NCI-H128 (cell line): ENCODE results near the gene AFTPH.

Experiments
- DNase-seq: peaks from one replicate; lab custom pipeline; 2025; ENCODE audit not compliant: unreplicated experiment; lab: John Stamatoyannopoulos, UW

AFTPH gene, protein sequence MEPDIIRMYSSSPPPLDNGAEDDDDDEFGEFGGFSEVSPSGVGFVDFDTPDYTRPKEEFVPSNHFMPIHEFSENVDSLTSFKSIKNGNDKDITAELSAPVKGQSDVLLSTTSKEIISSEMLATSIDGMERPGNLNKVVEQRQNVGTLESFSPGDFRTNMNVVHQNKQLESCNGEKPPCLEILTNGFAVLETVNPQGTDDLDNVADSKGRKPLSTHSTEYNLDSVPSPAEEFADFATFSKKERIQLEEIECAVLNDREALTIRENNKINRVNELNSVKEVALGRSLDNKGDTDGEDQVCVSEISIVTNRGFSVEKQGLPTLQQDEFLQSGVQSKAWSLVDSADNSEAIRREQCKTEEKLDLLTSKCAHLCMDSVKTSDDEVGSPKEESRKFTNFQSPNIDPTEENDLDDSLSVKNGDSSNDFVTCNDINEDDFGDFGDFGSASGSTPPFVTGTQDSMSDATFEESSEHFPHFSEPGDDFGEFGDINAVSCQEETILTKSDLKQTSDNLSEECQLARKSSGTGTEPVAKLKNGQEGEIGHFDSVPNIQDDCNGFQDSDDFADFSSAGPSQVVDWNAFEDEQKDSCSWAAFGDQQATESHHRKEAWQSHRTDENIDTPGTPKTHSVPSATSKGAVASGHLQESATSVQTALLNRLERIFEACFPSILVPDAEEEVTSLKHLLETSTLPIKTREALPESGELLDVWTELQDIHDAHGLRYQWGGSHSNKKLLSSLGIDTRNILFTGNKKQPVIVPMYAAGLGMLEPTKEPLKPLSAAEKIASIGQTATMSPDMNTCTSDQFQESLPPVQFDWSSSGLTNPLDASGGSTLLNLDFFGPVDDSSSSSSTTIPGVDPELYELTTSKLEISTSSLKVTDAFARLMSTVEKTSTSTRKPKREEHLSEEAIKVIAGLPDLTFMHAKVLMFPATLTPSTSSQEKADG

GRCh38 chr2:64523666-64524603, at the start of gene AFTPH:
AFTPH (plus strand) TSS chr2:64524328; CDS start chr2:64551475, 27,147 bp downstream.
- DNase-seq: peak; percentile 96

DNA sequence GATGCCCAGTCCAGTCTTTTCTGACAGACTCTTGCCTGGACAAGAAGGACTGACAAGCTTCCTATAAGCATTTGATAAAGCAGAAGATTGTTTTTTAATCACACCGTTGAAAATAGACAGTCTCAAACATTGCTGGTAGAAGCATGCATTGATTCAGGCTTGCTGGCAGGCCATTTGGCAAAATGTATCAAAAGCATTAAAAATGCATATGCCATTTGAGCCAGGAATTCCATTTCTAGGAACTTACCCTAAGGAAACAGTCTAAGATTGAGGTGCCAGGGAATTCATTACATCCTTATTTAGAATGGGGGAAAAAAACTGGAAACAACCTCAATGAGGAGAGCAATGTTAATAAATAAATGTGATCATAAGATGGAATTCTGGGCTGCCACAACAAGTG, 49.5 kb upstream of the AFTPH start:
- DNase-seq: no peak

- DNase-seq: no peak
Measured at GRCh38 chr2:64477037-64477436, 47.1 kb upstream of the AFTPH start.

- DNase-seq: no peak
Measured at GRCh38 chr2:64477979-64478378, 46.1 kb upstream of the AFTPH start.

DNA sequence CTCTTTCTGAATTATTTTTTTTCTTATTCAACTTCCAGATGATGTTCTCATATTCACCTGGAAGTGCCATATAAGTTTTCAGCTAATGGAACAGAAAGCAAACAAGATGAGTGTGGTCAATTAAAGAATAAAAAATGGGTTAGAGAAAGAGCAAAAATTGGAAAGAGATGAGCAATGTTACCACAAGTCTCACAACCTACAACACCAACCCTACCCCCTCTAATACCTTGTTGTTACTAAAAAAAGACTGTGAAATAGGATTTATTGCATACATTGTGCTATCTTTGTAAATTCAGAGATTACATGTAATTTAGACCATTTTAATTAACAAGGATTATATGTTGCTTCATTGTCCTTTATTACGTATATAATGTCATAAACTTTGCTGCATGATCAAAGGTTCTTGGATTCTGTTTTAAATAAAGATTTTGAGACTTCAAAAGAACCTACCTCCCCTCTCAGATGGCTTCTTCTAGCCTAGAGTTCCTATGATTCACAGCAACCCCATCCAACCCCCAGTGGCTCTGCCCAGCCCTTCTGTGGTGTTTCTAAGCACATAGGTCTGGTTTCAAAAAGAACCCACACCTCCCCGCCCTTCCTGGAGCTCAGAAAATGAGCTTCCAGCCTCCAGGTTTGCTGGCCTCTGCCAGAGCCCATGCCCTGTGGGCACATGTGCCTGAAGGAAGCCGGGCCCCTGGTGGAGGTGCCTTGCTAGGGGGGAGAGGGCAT, 45.5 kb upstream of the AFTPH start:
- no peak for DNase-seq

DNA sequence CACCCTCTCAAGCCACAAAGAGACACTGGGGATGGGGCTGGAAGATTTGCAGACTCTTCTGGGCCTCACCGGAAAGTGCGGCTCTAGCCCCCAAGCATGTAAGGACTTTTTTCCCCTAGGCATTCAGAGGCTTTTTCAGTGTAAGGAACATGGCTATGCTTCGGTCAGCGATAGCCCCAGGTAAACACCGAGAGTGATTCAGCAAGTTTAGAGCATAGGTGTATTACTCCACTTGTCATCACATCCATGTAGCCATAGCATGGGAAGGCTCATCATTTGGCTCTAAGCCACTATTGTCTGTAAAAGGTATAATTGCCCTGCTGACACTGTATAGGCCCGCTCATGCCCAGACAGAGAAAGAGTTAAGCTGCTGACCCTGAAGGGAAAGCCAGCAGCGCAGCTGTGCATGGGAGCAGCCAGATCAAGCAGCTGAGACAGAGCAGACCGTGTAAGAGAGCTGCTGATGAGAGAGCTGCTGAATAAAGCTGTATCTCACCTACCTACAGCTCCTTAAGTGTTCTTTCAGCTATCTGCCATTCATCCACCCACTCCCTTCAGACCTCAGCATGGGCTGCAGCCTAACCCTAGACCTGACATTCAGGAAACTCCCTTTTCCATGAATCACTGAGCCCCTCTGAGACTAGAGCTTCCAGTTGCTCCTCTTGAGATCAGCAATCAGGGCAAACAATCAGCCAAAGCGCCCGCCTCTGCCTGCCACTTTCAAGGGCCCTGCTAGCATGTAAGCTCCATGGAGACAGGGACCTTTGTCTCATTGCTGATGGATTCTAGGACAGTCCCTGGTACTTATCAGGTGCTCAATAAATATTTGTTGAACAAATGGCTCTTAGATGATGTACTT, 44.6 kb upstream of the AFTPH start:
- DNase-seq: no peak

DNA sequence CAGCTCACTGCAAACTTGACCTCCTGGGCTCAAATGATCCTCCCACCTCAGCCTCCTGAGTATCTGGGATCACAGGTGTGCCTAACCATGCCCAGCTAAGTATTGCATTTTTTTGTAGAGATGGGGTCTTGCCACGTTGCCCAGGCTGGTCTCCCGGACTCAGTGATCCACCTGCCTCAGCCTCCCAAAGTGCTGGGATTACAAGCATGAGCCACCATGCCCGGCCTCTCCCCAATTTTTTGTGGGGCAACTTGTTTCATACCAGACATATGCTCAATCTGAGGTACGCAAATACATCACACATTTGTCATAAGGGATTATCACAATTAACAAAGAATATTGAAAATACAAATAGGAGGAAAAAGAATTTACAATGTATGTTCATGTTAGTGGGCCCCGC, 42.5 kb upstream of the AFTPH start:
- DNase-seq: no peak

DNA sequence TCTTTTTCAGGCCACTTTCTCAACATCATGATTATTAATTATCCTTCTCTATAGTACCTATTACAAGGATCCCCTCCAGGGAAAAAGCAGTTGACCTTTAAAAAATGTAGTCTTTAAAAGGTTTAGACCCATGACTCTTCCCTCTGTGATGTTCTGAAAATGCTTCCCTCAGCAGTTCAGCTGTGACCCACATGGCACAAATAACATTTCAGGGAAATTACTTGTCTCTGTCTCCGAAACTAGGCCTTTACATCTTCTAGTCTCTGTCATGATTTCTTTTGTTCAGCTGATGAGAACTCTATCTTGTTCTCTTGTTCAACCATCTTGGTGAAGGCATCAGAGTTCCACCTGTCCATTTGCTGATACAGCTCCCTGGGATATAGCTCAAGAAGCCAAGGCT, 41.9 kb upstream of the AFTPH start:
- DNase-seq: no peak

DNA sequence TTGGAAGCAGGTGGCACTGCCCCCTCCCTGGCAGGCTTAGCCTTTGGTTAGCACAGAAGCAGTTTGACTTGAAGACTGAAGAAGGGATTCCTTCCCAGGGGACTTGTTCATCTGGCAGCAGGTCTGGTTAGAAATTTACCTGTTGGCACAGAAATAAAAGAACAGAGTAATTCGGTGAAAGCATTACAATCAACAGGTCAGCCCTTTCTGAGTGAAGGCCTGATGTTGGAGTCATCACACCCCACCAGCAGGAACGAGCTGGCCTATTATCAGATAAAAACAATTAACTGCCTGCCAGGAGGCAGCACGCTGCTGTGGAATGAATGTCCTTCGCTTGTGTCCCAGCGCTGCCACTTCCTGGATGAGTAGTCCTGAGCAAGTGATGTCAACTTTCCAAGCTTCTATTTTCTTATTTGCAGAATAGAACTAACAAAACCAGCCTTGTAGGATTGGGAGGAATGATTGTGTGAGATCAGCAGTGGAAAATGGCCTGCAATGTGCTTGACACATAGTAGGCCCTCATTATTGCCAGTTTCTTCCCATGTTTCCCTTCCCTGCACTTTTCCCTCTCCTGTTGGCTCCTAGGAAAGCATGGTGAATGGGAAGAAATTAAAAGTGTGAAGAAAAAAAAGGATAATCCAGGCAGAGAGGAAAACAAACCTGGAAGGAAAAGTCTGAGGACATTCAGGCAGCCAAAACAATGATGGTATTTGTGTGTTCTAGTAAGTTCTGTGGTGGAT, 41.2 kb upstream of the AFTPH start:
- no peak for DNase-seq

GRCh38 chr2:64485331-64485730, 38.8 kb upstream of the AFTPH start:
- DNase-seq: no peak

DNA sequence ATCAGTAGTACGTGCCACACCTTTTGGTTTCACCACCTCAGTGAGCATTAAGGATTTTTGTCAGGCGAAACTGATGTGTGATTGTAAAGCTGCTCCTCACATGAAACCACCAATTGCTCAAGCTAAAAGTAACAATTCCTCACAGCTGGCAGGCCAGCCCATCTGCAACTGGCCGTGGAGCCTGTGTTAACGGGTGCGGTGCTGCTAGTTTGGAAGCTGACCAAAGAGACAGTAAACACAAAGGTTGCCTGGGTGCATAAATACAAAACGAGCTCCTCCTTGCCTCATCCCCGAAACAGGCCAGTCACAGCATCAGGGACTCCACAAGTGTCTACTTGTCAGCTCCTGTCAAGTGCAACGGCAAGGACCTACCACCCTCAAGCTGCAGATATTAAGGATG, 38.2 kb upstream of the AFTPH start:
- no peak for DNase-seq

- no peak for DNase-seq
Measured at GRCh38 chr2:64487256-64488049, 36.7 kb upstream of the AFTPH start.

DNA sequence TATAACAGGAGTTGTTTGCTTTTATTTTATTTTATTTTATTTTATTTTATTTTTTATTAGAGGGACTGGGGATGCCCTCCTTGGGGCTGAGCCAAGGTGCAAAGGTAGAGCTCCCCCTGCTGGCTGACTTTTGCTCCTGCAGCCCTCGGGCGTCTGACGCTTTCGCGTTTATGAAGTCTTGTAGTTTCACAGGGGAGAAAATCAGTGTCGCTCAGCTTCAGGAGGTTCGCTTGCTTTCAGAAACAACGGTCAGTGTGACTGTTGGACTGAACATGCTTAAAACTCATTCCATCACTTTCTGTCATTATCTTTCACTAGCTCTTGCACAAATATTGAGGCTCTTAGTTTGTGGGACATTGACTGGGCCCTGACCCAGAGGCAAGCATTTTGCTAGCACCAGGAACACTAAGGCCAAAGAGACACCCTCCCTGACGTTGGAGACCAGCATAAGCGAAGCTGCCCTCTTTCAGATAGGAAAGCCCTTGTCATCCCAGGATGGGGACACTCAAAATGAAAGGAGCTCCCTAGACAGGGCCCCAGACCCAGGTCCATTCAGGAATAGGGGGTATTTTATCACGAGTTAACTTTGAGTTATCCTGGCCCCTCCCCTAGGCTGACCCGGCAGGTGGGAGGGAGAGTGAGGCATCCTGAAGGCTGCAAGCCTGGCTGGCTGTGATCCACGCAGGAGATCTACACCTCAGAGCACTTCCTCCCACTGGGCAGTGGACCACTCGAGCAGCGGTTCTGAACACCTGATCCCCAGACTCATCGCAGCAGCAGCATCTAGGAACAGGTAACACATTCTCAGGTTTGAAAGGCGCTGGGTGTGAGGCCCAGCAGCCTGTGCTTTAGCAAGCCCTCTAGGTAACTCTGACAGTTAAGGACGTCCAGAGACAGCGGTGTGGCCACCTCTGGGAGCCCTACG, 35.8 kb upstream of the AFTPH start:
- peak; percentile 6 for DNase-seq

- no peak for DNase-seq
Measured at GRCh38 chr2:64489081-64489751, 34.9 kb upstream of the AFTPH start.

- no peak for DNase-seq
Measured at GRCh38 chr2:64491426-64491825, 32.7 kb upstream of the AFTPH start.

DNA sequence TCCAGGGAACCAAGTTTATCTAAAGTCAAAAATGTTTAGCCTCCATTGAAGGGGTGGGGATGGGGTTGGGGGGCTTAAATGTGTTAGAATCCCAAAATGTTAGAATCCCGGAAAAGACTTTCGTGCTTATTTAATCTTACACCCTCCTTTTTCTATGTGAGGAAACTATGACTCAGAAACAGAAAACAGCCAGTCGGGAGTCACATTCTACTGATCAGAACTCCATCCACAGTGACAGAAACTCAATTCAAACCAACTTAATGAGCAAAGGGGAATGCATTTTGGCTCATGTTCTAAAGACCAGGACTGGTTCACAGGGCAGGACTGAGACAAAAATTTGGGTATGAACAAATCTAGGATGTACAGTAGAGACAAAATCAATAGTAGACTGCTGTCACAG, 31.9 kb upstream of the AFTPH start:
- DNase-seq: no peak
